SU-DHL-6 (cell line): ENCODE results near the gene MRPL38.

Experiments
- H2AFZ ChIP-seq: fragments of 200-600 bp; sonication (generic); 2 replicates; pipeline ENCODE4 v1.6.1; 2014; ENCODE audit warnings: low read depth, mild to moderate bottlenecking, moderate library complexity, mixed read lengths, antibody characterized with exemption, low read length; ENCODE audit not compliant: severe bottlenecking
- H3F3A ChIP-seq: fragments of 200-600 bp; shearing (Covaris generic); 2 replicates; pipeline ENCODE4 v1.6.0; 2016; ENCODE audit warnings: antibody characterized with exemption, mild to moderate bottlenecking; ENCODE audit not compliant: insufficient read depth
- H3K27ac ChIP-seq: fragments of 200-600 bp; sonication (generic); 2 replicates; pipeline ENCODE4 v1.5.1; 2016; ENCODE audit warnings: low read depth, mild to moderate bottlenecking, low read length, moderate library complexity, mixed read lengths
- H3K27me3 ChIP-seq: fragments of 200-600 bp; sonication (generic), shearing (Covaris generic); 2 replicates; pipeline ENCODE4 v1.6.0; 2014; ENCODE audit warnings: mild to moderate bottlenecking, low read length
- H3K36me3 ChIP-seq: fragments of 200-600 bp; sonication (generic); 2 replicates; pipeline ENCODE4 v1.6.1; 2014; ENCODE audit warnings: mild to moderate bottlenecking, low read length, mixed read lengths
- H3K4me2 ChIP-seq: fragments of 300-600, 200-600 bp; shearing (Covaris generic), sonication (generic); 2 replicates; pipeline ENCODE4 v1.6.0; 2014; ENCODE audit warnings: low read length, low read depth, mild to moderate bottlenecking; ENCODE audit not compliant: poor library complexity, severe bottlenecking
- H3K4me3 ChIP-seq: fragments of 200-600 bp; sonication (generic); 2 replicates; pipeline ENCODE4 v1.5.1; 2014; ENCODE audit warnings: antibody characterized with exemption, low read length, mild to moderate bottlenecking, mixed read lengths; ENCODE audit not compliant: insufficient read depth, poor library complexity, severe bottlenecking
- H3K79me2 ChIP-seq: fragments of 200-600 bp; sonication (generic); 2 replicates; pipeline ENCODE4 v1.6.1; 2014; ENCODE audit warnings: mild to moderate bottlenecking, low read length, moderate library complexity; ENCODE audit not compliant: insufficient read depth
- H3K9ac ChIP-seq: fragments of 200-600 bp; sonication (generic); 2 replicates; pipeline ENCODE4 v1.7.0; 2014; ENCODE audit warnings: mild to moderate bottlenecking, low read length
- H3K9me2 ChIP-seq: fragments of 200-600 bp; sonication (generic); replicated peaks from 2 replicates; pipeline ENCODE4 v1.6.1; 2014; ENCODE audit warnings: low read length; ENCODE audit not compliant: insufficient read depth
- H3K9me3 ChIP-seq: fragments of 200-600 bp; sonication (generic); 2 replicates; pipeline ENCODE4 v1.6.1; 2014; ENCODE audit warnings: low read length, mixed read lengths; ENCODE audit not compliant: insufficient read depth
- H4K20me1 ChIP-seq: fragments of 200-600 bp; sonication (generic); 2 replicates; pipeline ENCODE4 v1.6.1; 2014; ENCODE audit warnings: low read depth, mild to moderate bottlenecking, antibody characterized with exemption, low read length, moderate library complexity, mixed read lengths
- EZH2phosphoT487 ChIP-seq: fragments of 200-600 bp; sonication (generic), shearing (Covaris generic); conservative IDR thresholded peaks from 2 replicates; pipeline ENCODE4 v1.6.1; 2018; ENCODE audit warnings: mild to moderate bottlenecking, antibody characterized with exemption, low read length, moderate library complexity, mixed read lengths
- TF ChIP-seq, protein P1 (sequence below): fragments of 200-600 bp; sonication (generic); IDR thresholded peaks from one replicate; pipeline ENCODE4 v1.5.1; 2017; ENCODE audit warnings: antibody characterized with exemption, mild to moderate bottlenecking, low read length, moderate library complexity; ENCODE audit not compliant: insufficient read depth, poor library complexity, severe bottlenecking

Gene MRPL38

GRCh38 chr17:75900691-75901533, 3.8 kb downstream of the MRPL38 start:
- H3K4me3 ChIP-seq = no peak overlapping the region
- H3K9me3 ChIP-seq = no peaks in the 10 kb centered on the region
- no peak overlapping the region for H3K9ac ChIP-seq
- H3K4me2 ChIP-seq = no peak overlapping the region
- no peak overlapping the region for H2AFZ ChIP-seq
- no peaks in the 10 kb centered on the region for H3K36me3 ChIP-seq
- H3K9me2 ChIP-seq = no peaks in the 10 kb centered on the region
- no peaks in the 10 kb centered on the region for H4K20me1 ChIP-seq
- H3F3A ChIP-seq = peaks cover 10% of the 10 kb centered on the region
- TF ChIP-seq, protein P1, sequence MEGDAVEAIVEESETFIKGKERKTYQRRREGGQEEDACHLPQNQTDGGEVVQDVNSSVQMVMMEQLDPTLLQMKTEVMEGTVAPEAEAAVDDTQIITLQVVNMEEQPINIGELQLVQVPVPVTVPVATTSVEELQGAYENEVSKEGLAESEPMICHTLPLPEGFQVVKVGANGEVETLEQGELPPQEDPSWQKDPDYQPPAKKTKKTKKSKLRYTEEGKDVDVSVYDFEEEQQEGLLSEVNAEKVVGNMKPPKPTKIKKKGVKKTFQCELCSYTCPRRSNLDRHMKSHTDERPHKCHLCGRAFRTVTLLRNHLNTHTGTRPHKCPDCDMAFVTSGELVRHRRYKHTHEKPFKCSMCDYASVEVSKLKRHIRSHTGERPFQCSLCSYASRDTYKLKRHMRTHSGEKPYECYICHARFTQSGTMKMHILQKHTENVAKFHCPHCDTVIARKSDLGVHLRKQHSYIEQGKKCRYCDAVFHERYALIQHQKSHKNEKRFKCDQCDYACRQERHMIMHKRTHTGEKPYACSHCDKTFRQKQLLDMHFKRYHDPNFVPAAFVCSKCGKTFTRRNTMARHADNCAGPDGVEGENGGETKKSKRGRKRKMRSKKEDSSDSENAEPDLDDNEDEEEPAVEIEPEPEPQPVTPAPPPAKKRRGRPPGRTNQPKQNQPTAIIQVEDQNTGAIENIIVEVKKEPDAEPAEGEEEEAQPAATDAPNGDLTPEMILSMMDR = no peak
- TF ChIP-seq EZH2phosphoT487 = no peak
- H3K79me2 ChIP-seq = peaks cover 13% of the 10 kb centered on the region
- H3K27ac ChIP-seq = no peak overlapping the region
- no peaks in the 10 kb centered on the region for H3K27me3 ChIP-seq

DNA sequence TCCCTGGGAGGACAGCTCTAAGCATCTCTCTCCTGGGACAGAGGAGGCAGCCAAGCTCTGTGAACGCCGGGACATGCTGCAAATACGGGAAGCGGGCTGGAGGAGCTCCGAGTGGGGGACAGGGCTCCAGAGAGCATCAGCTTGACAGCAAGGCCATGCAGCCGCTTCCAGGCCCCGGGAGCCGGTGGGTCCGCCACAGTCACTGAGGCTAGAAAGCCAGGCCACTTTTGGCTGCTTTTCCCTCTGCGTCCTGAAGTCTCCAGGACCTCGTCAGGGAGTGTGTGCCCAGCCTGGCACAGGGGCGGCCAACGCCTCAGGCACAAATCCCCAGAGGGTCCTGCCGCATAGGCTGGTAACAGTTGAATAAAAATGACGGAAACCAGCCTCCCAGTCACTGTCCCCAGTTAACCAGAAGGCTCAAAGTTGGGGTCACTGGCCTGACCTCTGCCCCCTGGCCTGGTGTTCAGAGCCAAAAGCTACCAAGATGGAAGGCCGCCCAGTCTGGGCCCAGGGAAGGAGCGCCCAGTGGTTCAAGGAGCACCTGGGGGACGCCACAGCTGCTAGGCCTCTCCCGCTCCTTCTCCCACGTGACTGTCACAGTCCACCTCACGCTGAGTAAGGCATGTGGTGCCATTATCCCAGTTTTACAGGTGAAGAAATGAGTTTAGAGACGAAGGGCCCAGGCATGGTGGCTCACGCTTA, 4.8 kb downstream of the MRPL38 start:
- Histone ChIP-seq H3K9me3 (no peaks in the 10 kb centered on the region), H2AFZ (no peak overlapping the region), H4K20me1 (no peaks in the 10 kb centered on the region), H3K36me3 (no peaks in the 10 kb centered on the region), H3F3A (peaks cover 10% of the 10 kb centered on the region), H3K79me2 (peaks cover 22% of the 10 kb centered on the region), H3K27ac (no peak overlapping the region), H3K9ac (no peak overlapping the region), H3K9me2 (no peaks in the 10 kb centered on the region), H3K4me2 (no peak overlapping the region), H3K4me3 (no peak overlapping the region), H3K27me3 (no peaks in the 10 kb centered on the region)
- TF ChIP-seq EZH2phosphoT487 = no peak
- TF ChIP-seq, protein P1 = no peak

- H3K9me3 ChIP-seq = no peaks in the 10 kb centered on the region
- H4K20me1 ChIP-seq = no peaks in the 10 kb centered on the region
- H3K36me3 ChIP-seq = no peaks in the 10 kb centered on the region
- no peak overlapping the region for H2AFZ ChIP-seq
- H3K9ac ChIP-seq = no peak overlapping the region
- peaks cover 10% of the 10 kb centered on the region for H3F3A ChIP-seq
- H3K9me2 ChIP-seq = no peaks in the 10 kb centered on the region
- H3K27me3 ChIP-seq = no peaks in the 10 kb centered on the region
- no peak overlapping the region for H3K27ac ChIP-seq
- H3K4me2 ChIP-seq = no peak overlapping the region
- TF ChIP-seq, protein P1 = no peak
- TF ChIP-seq EZH2phosphoT487 = no peak
- no peak overlapping the region for H3K4me3 ChIP-seq
- H3K79me2 ChIP-seq = peaks cover 27% of the 10 kb centered on the region
Measured at GRCh38 chr17:75899353-75899752, 5.3 kb downstream of the MRPL38 start.
